NCI-H446 treated with DMSO at 0.1 percent for 48 hours (cell line): ENCODE measurements around the gene PAQR5.
"Not testable (repeated sequence)": the region's sequence is repeated elsewhere in the genome, so short reads cannot be mapped to it uniquely, and the experiment has no call there.

Source experiments
- DNase-seq: peaks from one replicate; lab custom pipeline; 2025; lab: John Stamatoyannopoulos, UW

Gene PAQR5, protein sequence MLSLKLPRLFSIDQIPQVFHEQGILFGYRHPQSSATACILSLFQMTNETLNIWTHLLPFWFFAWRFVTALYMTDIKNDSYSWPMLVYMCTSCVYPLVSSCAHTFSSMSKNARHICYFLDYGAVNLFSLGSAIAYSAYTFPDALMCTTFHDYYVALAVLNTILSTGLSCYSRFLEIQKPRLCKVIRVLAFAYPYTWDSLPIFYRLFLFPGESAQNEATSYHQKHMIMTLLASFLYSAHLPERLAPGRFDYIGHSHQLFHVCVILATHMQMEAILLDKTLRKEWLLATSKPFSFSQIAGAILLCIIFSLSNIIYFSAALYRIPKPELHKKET

GRCh38 chr15:69298697-69299441 lies at the start of gene PAQR5:
Gene PAQR5 (plus strand): TSS chr15:69298912. CDS start chr15:69360081, 61,169 bp downstream.
- no peak for DNase-seq

DNA sequence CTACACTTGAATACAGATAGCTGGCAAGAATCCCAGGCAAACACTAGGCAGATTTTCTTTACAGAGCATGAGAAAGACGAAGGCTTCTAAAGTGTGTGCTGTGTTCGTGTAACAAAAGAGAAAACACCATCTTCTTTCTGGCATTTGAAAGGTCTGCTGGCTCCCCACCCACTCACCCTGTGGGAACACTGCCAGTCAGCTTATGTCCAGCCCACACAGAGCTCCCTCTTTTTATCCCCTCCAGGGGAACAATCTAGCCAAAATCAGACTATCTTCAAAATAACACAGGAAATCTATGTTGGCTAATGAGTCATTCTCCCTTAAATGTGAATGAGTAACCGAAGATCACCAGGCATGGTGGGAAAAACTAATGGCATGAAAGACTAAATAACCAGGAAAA lies 45.6 kb upstream of the PAQR5 start:
- peak; percentile 71 for DNase-seq

- no peak for DNase-seq
Observed at GRCh38 chr15:69265347-69265955, 33.3 kb upstream of the PAQR5 start.

GRCh38 chr15:69271217-69271616 lies 27.5 kb upstream of the PAQR5 start:
- DNase-seq: no peak

DNA sequence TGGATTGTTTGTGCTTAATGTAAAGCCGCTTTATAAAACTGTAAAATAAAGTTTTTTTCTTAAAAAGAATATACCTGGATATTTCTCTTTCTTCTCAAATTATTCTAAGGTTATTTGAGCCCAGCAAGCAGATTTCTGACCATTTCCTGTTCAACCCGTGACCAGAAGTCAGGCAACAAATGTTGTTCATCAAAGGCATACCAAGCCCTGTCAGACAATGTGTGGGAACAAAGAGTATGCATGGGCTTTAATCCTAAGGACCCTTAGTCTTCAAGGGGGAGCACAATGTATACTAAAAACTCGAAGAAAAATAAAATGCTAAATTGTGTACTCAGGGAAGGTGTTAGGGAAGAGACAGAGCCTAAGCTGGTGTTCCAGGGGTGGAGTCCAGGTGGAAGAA lies 26.6 kb upstream of the PAQR5 start:
- no peak for DNase-seq

DNA sequence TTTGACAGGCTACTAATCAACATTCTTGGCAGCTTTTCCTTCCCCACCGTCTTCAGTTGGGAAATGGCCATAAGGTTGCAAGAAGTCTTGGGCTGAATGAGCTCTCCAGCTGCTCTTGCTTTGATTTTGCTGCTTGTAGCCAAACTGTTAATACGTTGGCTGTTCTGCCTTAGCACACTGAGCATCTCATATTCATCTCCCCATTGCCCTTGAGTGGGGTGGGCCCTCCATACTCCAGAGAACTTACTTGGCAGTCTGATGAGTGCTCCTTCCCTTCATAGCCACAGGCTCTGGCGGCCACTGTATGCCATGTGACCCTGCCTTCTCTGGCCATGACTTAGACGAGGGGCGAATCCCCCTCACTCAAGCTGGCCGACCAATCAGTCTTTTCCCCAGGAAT lies 25.8 kb upstream of the PAQR5 start:
- no peak for DNase-seq

DNA sequence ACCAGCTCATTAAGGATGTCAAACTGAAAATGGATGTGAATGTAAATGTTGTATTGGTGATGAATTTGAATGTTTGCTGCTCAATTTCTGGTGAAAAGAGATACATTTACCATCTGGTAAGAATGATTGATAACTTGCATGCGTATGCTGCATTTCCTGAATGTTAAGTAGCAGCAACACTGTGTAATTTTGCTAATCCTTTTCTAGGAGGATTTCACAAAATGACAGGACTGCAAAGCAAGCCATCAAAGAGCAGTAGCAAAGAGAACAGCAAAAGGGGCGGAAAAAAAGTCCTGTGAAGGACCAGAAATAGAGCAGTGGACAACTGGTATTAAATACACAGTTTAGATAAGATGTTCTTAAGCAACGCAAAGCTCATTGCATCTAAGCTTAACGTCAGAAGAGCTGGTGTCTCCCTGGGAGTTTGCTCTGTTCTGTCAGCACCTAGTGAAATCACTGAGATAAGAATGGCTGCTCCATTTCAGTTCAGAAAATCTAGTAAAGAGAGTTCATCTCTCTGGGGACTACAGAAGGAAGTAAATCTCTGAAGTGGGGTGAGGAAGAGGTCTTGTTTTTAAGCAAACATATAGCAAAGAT lies 23.5 kb upstream of the PAQR5 start:
- no peak for DNase-seq

DNA sequence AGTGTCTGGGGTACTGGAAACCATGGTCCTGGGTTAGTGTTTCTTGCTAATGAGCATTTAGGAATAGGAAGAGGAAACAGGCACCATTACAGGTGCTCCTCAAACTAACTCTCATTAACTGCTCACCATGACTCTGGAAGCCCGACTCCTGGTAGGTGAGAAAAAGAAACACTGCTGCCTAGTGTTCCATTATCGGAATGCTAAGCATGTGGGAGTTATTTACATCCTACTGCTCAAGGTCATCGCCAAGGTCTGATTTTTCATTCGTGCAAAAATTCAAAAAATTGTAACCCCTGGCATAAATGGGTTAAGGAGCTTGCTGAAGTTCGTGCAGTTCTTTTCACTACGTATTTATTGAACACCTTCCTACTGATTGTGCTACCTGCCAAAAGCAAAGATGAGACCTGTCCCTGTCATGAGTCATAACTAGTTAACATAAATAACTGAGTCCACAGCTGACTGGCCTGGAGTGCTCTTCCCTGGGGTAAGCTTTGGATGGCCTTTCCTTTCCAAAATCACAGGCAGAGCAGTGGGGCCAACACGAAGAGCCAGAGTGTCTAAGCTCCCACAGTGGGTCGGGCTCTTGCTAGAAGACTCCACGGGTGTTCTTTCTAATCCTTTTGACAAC lies 22.7 kb upstream of the PAQR5 start:
- no peak for DNase-seq

GRCh38 chr15:69277316-69277715 lies 21.4 kb upstream of the PAQR5 start:
- no peak for DNase-seq

DNA sequence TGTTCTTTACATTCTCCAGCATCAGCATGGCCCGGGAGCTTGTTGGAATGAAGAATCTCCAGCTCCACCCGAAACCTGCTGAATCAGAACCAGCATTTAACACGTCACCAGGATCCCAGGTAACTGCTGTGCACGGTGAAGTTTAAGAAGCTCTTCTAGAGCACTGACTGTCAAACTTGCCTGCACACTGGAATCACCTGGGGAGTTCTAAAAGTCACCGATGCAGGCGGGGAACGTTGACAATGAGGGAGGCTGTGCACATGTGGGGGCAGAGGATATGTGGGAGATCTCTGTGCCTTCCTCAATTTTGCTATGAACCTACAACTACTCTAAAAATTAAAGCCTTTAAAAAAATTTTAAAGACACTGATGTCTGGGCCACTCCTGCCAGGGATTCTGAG lies 19.1 kb upstream of the PAQR5 start:
- no peak for DNase-seq

DNA sequence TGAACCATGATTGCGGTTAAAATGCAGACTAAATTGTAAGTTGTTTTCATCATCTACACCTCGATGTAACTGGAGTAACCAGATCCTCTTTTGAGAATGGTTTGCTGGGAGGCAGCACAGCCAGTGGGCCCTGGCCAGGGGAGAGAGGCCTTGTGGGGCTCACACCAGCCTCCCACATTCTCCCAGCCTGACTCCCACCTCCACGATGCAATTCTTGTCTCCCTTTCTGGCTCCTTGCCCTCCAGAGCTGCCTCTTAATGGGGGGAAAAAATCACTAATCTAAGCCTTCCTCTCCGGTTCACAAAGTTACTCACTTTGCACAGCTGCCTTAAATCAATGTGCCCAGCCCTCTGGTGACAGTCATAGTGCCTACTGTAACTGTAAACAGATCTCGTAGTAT lies 17.9 kb upstream of the PAQR5 start:
- no peak for DNase-seq

- DNase-seq: no peak
Observed at GRCh38 chr15:69282104-69282743, 16.5 kb upstream of the PAQR5 start.

GRCh38 chr15:69285834-69286233 lies 12.9 kb upstream of the PAQR5 start:
- DNase-seq: no peak

DNA sequence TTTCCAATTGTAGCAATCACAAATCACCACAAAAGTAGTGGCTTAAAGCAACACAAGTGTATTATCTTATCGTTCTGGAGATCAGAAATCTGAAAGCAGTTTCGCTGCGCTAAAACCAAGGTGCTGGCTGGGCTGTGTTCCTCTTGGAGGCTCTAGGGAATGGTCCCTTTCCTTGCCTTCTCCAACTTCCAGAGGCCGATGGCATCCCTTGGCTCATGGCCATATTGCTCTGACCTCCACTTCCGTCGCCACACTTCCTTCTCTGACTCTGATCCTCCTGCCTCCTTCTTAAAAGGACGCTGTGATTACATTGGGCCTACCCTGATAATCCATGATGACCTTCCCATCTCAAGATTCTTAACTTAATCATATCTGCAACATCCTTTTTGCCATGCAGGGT lies 10.7 kb upstream of the PAQR5 start:
- no peak for DNase-seq

DNA sequence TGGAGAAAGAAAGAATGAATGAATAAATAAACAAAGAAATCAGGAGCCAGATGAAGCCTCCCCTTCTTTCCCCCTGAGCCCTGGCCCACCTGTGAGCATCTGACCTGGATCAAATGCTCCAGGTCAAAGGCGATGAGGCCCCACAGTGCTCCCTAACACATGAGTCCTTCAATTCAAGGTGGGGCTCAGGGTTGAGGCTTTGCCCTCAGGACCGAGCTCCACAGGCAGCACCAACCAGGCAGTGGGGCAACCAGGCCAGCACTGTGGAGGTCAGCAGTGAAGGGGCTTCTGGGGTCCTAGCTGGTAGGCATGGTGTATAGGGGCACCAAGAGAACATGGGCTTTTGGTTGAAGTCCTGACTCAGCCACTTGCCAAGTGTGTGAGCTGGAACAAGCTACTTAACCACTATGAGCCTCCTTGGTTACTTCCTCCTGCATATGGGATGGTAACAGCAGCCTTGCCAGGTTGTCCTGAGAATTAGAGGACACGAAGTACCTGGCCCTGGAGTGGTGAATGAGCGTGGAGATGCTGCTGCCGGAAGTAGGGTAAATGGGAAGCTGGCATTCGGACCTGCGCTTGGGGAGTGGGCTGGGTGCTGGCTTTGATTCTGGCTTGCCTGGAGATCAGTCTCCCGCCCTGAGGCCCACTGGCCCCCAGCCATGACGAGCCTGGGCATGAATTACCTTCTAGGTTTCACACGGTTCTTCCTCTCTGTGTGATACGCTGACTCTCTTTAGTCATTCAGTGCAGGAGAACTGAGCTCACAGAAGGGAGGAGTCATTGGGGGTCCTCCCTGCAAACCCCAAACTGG lies 10.0 kb upstream of the PAQR5 start:
- no peak for DNase-seq

DNA sequence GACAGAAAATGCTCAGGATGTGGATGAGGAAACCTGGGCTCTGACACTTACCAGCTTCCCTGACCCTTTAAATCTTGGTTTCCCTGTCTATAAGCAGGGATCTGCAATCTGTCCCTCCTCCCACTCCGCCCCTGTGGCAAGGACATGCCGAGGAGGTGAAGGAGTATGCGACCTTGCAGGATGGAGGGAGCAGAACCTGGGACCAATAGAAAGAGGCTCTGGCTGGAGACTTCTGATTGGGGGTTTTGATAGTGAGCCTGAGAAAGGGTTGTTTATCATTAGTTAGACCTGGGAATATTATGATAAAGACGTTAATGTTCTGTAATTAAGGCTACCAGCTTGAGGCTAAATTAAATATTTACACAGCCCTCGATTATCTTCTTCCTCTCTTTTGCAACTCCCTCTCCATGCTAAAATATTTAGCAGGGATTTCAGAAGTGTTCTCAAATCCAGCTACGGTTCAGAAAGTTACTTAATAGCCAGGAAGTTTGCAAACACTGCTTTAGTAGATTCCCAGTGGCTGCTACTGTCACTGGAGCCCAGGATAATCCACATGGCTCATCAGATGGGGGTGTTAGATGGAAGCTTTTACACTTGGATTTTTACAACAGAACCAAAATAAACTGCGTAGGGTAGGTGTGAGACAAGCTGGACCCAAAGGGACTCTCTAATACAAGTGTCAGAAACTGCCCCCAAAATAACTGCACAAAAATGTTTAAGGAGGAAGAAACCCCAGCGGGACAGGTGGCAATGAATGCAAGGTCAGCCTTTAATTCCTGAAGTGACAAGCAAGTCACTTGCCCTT lies 9.2 kb upstream of the PAQR5 start:
- no peak for DNase-seq

GRCh38 chr15:69290346-69291164 lies 8.2 kb upstream of the PAQR5 start:
- DNase-seq: no peak

GRCh38 chr15:69291651-69292050 lies 7.1 kb upstream of the PAQR5 start:
- DNase-seq: not testable (repeated sequence)

GRCh38 chr15:69292826-69293420 lies 5.8 kb upstream of the PAQR5 start:
- no peak for DNase-seq
